HepG2 (cell line): ENCODE results near the gene PSMA7. TPM values are rescaled to one million over a fixed set of nuclear protein-coding genes. Genes with fewer than 3 reads are reported as not detected.

Source experiments
- BHLHE40 ChIP-seq: IDR thresholded peaks from 2 replicates; pipeline ENCODE4 v1.6.1; 2011; ENCODE audit warnings: low read length, improper control_type of control experiment
- CCDC6 ChIP-seq: sonication (generic); formaldehyde crosslinking; IDR thresholded peaks from 2 replicates; pipeline ENCODE4 v1.8.1; 2022; ENCODE audit warnings: mild to moderate bottlenecking, missing genetic modification reagents, moderate library complexity
- HNF4A ChIP-seq: sonication (generic); formaldehyde crosslinking; IDR thresholded peaks from 2 replicates; pipeline ENCODE4 v1.4.0; 2020; ENCODE audit warnings: missing genetic modification reagents
- HNF4G ChIP-seq, 2 experiments: sonication (generic) in 1 of 2; formaldehyde crosslinking in 1 of 2; IDR thresholded peaks; 2 replicates each; pipeline versions ENCODE4 v1.4.0 to v1.6.1; 2011 to 2020; ENCODE audit warnings: borderline replicate concordance in 2 of 2, low read depth in 2 of 2, mild to moderate bottlenecking in 2 of 2, low read length in 1 of 2, missing genetic modification reagents in 1 of 2, moderate library complexity in 1 of 2
- JUN ChIP-seq: sonication (generic); formaldehyde crosslinking; IDR thresholded peaks from 2 replicates; pipeline ENCODE4 v1.4.0; 2020; ENCODE audit warnings: mild to moderate bottlenecking, missing genetic modification reagents
- MIER3 ChIP-seq: IDR thresholded peaks from 2 replicates; pipeline ENCODE4 v1.6.1; 2016; ENCODE audit warnings: missing compliant biosample characterization, borderline replicate concordance
- NFYC ChIP-seq: IDR thresholded peaks from 2 replicates; pipeline ENCODE4 v1.6.1; 2016; ENCODE audit warnings: missing genetic modification reagents, missing compliant biosample characterization
- NKX3-1 ChIP-seq: sonication (generic); formaldehyde crosslinking; IDR thresholded peaks from 2 replicates; pipeline ENCODE4 v1.5.0; 2020; ENCODE audit warnings: missing genetic modification reagents
- PHF20 ChIP-seq: sonication (generic); formaldehyde crosslinking; IDR thresholded peaks from 2 replicates; pipeline ENCODE4 v1.5.0; 2020; ENCODE audit warnings: mild to moderate bottlenecking, missing genetic modification reagents
- SRSF1 ChIP-seq: fragments of 200-400 bp; formaldehyde crosslinking; optimal IDR thresholded peaks from 2 replicates; pipeline ENCODE3; 2017; ENCODE audit warnings: mild to moderate bottlenecking, low read depth, low read length, moderate library complexity
- SRY ChIP-seq: sonication (generic); formaldehyde crosslinking; IDR thresholded peaks from 2 replicates; pipeline ENCODE4 v1.8.0; 2022; ENCODE audit warnings: mild to moderate bottlenecking, missing genetic modification reagents
- SYNCRIP ChIP-seq: fragments of 200-400 bp; formaldehyde crosslinking; IDR thresholded peaks from 2 replicates; pipeline ENCODE4 v1.6.1; 2018; ENCODE audit warnings: mild to moderate bottlenecking, low read depth, low read length; ENCODE audit not compliant: insufficient read depth
- TBL1XR1 ChIP-seq: fragments of 150-350 bp; IDR thresholded peaks from 2 replicates; pipeline ENCODE4 v1.6.1; 2014; ENCODE audit warnings: borderline replicate concordance, low read length; ENCODE audit not compliant: partially characterized antibody
- ZFP1 ChIP-seq: IDR thresholded peaks from 2 replicates; pipeline ENCODE4 v1.6.1; 2016
- ZNF20 ChIP-seq: sonication (generic); formaldehyde crosslinking; IDR thresholded peaks from 2 replicates; pipeline ENCODE4 v1.4.0; 2020; ENCODE audit warnings: mild to moderate bottlenecking, moderate library complexity, missing genetic modification reagents
- ZNF274 ChIP-seq: sonication (generic); formaldehyde crosslinking; IDR thresholded peaks from 2 replicates; pipeline ENCODE4 v1.5.1; 2020; ENCODE audit warnings: mild to moderate bottlenecking, missing genetic modification reagents
- ZNF552 ChIP-seq: sonication (generic); formaldehyde crosslinking; IDR thresholded peaks from 2 replicates; pipeline ENCODE4 v1.9.0; 2022; ENCODE audit warnings: missing genetic modification reagents, mild to moderate bottlenecking, borderline replicate concordance
- ZNF7 ChIP-seq: IDR thresholded peaks from 2 replicates; pipeline ENCODE4 v1.6.1; 2016; ENCODE audit warnings: missing biosample characterization, missing genetic modification reagents
- ZNF737 ChIP-seq: sonication (generic); formaldehyde crosslinking; IDR thresholded peaks from 2 replicates; pipeline ENCODE4 v1.5.0; 2020; ENCODE audit warnings: missing genetic modification reagents, mild to moderate bottlenecking, borderline replicate concordance
- polyA plus RNA-seq, 8 experiments: library from polyadenylated mRNA; depleted of rRNA in 3 of 8; stranded (reverse) in 7 of 8; unstranded in 1 of 8; fragments of >200 nt; fragmentation: Illumina TruSeq in 4 of 8; extraction: Trizol in 4 of 8; gene quantifications; 2 replicates each; pipeline versions ENCODE4 v1.2.1 to v1.2.3, GENCODE V29; 2011 to 2016; ENCODE audit warnings: low read depth in 4 of 8, missing spikeins in 1 of 8, mixed read lengths in 1 of 8; ENCODE audit not compliant: insufficient read depth in 1 of 8
- total RNA-seq, 5 experiments: library from RNA; depleted of rRNA; stranded (reverse); fragments of >200 nt; fragmentation: Illumina TruSeq; extraction: Trizol; gene quantifications; 2 replicates each; pipeline ENCODE4 v1.2.3, GENCODE V29; 2016; ENCODE audit warnings: low read depth in 1 of 5
- TF ChIP-seq, protein P1 (sequence below): sonication (generic); formaldehyde crosslinking; IDR thresholded peaks from one replicate; pipeline ENCODE4 v1.5.1; 2020; ENCODE audit warnings: mild to moderate bottlenecking, missing genetic modification reagents; ENCODE audit errors: not compliant biosample characterization
- TF ChIP-seq, protein P2 (sequence below): sonication (generic); formaldehyde crosslinking; IDR thresholded peaks from 2 replicates; pipeline ENCODE4 v1.4.0; 2020; ENCODE audit warnings: missing genetic modification reagents, mild to moderate bottlenecking, borderline replicate concordance

The PSMA7 gene
- total and polyA plus RNA-seq, 2 of the 13 experiments (the other 11 are each of a cell fraction or from before 2014, with no cell fraction given): 531 to 631 TPM

DNA sequence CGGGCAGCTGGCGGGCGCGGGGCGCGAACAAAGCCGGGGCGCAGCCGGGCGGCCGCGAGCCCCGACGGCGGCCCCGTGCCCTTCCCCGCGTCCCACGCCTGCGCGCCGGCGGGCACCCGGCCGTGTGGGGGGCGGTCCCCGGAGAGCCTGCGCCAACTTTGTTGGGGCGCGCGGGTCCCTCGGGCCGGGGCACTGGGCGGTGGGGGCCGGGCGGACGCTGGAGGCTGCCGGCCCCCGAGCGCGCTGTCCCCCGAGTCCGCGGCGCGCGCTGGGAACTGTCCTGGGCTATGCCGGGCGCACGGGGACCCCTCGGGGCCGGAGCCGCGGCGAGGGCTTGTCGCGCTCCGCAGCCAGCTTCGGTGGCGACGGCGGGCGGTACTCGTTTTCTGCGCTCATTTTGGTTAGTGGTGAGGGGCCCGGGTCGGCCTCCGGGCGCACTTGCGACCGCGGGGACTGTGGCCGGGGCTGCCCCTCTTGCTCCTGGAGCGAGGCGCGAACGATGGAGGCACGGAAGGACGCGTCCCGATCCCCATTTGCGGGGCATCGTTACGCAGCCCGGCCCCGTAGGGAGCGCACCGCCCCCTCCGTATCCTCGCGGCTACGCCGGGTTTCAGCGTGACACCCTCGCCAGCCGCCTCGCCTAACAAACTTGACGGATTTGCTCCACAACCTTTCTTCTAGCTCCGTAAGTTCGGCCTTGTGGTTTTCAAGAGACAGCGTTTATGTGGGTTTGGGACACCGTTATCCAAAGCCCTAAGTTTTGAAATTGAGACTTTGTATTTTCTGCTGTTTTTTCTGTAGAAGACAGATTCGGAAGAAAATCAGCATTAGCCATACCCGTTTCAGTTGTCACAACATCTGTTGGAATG lies 997 bp upstream of the PSMA7 start (continued):
- TF ChIP-seq, protein P1, sequence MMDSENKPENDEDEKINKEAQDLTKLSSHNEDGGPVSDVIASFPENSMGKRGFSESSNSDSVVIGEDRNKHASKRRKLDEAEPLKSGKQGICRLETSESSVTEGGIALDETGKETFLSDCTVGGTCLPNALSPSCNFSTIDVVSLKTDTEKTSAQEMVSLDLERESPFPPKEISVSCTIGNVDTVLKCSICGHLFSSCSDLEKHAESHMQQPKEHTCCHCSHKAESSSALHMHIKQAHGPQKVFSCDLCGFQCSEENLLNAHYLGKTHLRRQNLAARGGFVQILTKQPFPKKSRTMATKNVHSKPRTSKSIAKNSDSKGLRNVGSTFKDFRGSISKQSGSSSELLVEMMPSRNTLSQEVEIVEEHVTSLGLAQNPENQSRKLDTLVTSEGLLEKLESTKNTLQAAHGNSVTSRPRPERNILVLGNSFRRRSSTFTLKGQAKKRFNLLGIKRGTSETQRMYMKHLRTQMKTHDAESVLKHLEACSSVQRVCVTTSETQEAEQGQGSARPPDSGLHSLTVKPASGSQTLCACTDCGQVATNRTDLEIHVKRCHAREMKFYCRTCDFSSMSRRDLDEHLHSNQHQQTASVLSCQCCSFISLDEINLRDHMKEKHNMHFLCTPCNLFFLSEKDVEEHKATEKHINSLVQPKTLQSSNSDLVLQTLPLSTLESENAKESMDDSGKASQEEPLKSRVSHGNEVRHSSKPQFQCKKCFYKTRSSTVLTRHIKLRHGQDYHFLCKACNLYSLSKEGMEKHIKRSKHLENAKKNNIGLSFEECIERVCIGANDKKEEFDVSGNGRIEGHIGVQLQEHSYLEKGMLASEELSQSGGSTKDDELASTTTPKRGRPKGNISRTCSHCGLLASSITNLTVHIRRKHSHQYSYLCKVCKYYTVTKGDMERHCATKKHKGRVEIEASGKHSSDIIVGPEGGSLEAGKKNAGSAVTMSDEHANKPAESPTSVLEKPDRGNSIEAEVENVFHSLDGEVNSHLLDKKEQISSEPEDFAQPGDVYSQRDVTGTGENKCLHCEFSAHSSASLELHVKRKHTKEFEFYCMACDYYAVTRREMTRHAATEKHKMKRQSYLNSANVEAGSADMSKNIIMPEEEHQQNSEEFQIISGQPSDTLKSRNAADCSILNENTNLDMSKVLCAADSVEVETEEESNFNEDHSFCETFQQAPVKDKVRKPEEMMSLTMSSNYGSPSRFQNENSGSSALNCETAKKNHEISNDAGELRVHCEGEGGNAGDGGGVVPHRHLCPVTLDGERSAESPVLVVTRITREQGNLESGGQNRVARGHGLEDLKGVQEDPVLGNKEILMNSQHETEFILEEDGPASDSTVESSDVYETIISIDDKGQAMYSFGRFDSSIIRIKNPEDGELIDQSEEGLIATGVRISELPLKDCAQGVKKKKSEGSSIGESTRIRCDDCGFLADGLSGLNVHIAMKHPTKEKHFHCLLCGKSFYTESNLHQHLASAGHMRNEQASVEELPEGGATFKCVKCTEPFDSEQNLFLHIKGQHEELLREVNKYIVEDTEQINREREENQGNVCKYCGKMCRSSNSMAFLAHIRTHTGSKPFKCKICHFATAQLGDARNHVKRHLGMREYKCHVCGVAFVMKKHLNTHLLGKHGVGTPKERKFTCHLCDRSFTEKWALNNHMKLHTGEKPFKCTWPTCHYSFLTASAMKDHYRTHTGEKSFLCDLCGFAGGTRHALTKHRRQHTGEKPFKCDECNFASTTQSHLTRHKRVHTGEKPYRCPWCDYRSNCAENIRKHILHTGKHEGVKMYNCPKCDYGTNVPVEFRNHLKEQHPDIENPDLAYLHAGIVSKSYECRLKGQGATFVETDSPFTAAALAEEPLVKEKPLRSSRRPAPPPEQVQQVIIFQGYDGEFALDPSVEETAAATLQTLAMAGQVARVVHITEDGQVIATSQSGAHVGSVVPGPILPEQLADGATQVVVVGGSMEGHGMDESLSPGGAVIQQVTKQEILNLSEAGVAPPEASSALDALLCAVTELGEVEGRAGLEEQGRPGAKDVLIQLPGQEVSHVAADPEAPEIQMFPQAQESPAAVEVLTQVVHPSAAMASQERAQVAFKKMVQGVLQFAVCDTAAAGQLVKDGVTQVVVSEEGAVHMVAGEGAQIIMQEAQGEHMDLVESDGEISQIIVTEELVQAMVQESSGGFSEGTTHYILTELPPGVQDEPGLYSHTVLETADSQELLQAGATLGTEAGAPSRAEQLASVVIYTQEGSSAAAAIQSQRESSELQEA: no peak
- TF ChIP-seq SRSF1 (no peak), JUN (CRISPR knock-in tag) (no peak), ZNF20 (no peak), HNF4A (no peak), SRY (CRISPR knock-in tag) (peak; percentile 92; the same call in 1 of the 2 replicates), NFYC (CRISPR knock-in tag) (no peak), ZNF7 (CRISPR knock-in tag) (no peak), HNF4G (IDR thresholded peaks at IDR 0.05; ENCODE audit: borderline replicate concordance, low read depth, low read length) (no peak), HNF4G (CRISPR knock-in tag; IDR thresholded peaks at IDR 0.05; ENCODE audit: borderline replicate concordance, low read depth) (no peak), ZNF737 (CRISPR knock-in tag) (no peak), MIER3 (CRISPR knock-in tag) (peak; percentile 4; the same call in 1 of the 2 replicates), TBL1XR1 (no peak), ZFP1 (CRISPR knock-in tag) (no peak), SYNCRIP (no peak), ZNF552 (CRISPR knock-in tag) (no peak; the same call in 1 of the 2 replicates), ZNF274 (CRISPR knock-in tag) (peak; percentile 70; the same call in 1 of the 2 replicates), BHLHE40 (no peak), NKX3-1 (no peak), CCDC6 (no peak; the same call in 1 of the 2 replicates), PHF20 (CRISPR knock-in tag) (peak; percentile 57; the same call in 1 of the 2 replicates)
- TF ChIP-seq, protein P2, sequence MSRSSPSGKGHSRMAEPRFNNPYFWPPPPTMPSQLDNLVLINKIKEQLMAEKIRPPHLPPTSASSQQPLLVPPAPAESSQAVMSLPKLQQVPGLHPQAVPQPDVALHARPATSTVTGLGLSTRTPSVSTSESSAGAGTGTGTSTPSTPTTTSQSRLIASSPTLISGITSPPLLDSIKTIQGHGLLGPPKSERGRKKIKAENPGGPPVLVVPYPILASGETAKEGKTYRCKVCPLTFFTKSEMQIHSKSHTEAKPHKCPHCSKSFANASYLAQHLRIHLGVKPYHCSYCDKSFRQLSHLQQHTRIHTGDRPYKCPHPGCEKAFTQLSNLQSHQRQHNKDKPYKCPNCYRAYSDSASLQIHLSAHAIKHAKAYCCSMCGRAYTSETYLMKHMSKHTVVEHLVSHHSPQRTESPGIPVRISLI (CRISPR knock-in tag): no peak
